Activated CD4-positive, CD25-positive, alpha-beta regulatory T cell treated with anti-CD3 and anti-CD28 coated beads, Interleukin-2, amount 50 U/mL, for 16 hours (primary cell): ENCODE results near the gene KLHL17.
"Not testable (repeated sequence)": the region's sequence is repeated elsewhere in the genome, so short reads cannot be mapped to it uniquely, and the experiment has no call there.

Experiments
- DNase-seq: peaks from one replicate; pipeline ENCODE4 v3.0.0-alpha.2; 2020; ENCODE audit warnings: low read depth, low spot score

Gene KLHL17

DNA sequence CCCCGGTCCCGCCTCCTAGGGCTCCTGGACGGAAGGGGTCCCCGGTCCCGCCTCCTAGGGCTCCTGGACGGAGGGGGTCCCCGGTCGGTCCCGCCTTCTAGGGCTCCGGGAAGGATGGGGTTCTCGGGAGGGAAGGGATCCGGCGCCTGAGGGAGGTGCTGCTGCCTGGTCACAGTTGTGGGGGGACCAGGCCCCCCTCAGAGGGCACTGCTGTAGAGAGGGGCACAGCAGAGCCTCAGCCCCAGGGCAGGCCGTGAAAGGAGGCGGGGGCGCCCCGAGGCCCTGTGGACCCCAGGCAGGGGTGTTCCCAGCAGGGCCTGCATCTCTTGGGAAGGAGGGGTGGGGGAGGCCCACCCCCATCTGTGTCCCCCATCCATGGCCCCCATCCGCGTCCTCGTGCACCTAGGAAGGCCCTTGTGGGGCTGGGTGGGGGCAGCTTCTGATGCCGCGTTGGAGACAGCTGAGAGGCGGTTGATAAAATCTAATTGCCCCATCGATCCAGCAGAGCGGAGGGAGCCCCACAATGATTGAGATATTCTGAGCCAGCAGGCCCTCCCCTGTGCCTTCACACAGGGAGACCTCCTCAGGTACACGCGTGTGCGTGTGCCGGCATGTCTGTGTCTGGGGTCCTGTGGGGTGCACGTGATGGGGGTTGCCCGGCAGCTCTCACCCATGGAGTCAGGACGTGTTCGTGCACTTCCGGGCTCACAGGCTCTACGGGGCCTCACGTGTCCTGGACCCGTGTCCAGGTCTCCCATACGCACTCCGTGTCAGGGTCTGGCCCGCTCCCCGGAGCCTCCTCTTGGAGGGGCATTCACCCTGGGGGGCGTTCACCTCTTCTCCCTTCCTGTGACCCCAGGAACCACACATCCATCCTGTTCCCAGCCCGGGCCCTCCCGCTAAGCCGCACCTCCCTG, 23.8 kb upstream of the KLHL17 start:
- no peak for DNase-seq

GRCh38 chr1:937521-937920, 22.9 kb upstream of the KLHL17 start:
- no peak for DNase-seq

DNA sequence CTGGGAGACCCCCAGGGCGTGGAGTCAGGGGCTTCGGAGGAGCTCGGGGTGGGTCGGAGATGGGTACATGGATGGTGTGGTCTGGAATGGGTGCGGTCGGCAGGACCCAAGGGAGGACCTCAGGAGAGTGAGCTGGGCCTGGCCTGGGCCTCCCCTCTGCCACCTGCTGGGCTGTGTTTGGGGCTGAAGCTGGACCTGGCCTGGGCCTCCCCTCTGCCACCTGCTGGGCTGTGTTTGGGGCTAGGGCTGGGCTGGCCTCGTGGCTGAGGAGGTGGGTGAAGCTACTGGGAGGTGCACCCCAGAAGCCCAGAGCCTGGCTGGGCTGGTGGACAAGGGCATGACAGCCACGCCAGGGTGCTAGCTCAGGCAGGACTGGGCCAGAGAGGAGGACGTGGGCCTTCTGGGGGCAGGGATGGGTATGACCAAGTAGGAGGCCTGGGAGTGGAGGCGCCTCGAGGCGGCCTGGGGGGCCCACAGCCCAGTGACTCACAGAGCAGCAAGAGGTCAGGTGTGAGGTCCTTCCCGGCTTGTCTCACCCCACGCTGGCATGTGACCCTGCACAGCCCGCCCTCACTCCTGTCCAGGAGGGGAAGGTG, 22.2 kb upstream of the KLHL17 start:
- DNase-seq = no peak

DNA sequence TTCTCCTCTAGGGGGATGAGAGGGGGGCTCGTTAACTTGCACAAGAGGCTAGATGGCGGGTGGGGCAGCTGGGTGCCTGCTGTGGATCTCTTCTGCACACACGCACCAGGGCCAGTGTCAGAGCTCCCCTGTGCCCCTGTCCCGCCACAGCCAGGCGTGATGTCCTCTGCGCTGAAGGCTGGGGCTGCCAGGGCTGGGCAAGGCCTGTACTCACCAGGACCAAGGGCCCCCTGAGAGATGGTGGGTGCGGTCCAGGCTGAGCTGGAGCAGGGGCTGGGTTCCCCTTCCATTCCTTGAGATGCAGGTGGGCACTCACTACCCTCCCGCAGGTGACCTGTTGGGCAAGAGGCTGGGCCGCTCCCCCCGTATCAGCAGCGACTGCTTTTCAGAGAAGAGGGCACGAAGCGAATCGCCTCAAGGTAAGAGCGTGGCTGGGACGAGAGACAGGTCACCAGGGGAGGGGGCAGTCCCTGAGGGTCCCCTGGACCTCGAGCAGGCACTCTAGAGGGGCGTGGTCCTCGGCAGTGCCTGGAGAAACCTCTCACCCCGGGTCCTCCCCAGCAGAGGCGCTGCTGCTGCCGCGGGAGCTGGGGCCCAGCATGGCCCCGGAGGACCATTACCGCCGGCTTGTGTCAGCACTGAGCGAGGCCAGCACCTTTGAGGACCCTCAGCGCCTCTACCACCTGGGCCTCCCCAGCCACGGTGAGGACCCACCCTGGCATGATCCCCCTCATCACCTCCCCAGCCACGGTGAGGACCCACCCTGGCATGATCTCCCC, 21.5 kb upstream of the KLHL17 start:
- DNase-seq = no peak

DNA sequence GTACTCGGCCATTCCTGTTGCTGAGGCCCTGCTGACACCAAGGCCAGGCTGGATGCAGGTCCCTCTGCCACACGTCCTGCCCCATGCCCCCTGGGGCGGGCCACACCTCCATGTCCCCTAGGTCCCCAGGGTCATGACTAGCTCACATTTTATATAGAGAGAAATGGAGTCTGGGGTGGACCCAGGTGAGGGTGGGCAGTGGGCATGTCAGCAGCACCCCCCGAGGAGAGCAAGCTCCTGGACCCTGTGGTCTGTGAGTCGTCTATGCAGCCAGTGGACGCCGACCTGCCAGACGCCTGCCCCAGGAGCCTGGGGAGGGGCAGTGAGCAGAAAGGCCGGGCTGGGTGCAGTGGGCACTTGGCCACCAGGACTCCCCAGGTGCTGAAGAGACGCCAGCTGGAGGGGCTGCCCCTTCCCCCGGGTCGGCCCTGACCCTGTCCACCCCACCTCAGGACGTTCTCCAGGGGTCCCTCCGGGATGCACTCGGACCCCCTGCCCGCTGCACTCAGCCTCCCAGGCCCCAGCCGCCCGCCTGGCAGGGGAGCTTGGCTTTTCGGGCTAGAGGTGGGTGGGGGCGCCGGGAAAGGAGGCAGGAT, 20.8 kb upstream of the KLHL17 start:
- no peak for DNase-seq

DNA sequence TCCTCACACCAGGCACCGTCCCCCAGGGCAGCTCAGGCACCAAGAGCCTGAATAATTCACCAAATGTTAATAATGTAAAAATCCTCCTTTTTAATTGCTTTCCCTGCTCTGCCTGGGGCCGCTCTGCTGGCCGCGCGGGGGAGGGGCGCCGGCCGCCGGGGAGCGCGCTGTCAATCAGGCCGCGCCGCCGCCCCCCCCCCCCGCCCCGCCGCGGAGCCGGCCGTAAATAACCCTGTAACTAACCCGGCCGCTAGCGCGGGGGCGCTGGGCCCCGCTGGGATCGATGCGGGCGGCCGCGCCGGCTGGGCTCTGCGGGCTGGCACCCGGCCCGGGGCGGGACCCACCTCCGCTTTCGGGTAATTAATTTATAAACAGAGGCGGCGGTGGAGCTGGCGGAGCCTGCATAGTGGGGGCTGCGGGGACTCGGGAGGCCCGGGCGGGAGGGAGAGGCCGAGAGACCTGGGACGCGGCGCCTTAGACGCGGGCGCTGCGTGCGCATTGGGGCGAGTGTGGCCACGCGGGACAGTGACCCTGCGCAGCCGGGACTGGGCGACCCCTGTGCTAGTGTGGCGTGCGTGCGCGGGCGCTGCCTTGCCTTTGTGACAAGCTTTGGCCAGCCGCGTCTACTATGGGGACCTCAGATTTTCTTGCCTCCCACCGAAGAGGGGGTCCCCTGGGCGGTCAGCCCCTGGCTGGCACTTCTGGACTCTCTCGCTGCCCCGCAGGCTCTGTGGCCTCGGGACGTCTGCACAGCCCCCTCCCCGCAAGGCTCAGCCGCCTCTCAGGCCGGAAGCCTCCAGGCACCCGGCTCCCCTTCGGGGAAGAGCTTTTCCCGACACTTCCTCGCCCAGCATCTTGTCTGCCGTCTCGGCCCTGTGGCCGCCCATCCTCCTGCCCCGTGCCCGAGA, 20.0 kb upstream of the KLHL17 start:
- DNase-seq = no peak

GRCh38 chr1:941015-941587, 19.3 kb upstream of the KLHL17 start:
- no peak for DNase-seq

DNA sequence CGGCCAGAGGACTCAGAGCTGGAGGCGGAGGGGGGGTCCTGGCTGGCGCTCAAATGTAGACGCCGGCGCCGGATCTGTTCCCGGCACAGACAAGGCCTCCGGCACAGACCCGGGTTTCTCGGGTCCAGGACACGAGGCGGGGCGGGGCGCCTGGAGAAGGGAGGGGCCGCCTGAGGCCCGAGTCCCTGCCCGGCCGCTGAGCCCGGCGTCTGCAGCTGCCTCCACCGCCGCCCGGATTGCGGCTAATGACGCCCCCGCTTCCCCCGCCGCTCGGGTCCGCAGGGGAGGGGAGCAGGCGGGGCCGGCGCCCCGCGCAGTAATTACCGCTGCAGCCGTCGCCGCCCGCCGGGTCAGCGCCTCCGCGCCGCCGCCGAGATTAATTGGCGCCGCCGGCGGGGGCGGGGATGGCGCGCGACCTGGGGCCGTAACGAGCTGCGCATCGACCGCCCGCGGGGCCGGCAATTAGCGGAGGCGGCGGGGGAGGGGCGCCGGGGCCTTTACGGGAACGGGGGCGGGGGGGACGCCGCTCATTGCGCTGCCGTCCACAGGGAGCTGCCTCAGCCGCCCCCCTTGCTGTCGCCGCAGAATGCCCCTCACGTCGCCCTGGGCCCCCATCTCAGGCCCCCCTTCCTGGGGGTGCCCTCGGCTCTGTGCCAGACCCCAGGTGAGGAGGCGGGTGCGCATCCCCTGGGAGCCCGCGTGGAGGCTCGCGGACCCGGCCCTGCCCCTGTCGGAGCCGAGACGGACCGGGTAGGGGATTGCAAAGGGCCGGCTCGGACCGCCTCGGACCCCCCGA, 18.6 kb upstream of the KLHL17 start:
- no peak for DNase-seq

DNA sequence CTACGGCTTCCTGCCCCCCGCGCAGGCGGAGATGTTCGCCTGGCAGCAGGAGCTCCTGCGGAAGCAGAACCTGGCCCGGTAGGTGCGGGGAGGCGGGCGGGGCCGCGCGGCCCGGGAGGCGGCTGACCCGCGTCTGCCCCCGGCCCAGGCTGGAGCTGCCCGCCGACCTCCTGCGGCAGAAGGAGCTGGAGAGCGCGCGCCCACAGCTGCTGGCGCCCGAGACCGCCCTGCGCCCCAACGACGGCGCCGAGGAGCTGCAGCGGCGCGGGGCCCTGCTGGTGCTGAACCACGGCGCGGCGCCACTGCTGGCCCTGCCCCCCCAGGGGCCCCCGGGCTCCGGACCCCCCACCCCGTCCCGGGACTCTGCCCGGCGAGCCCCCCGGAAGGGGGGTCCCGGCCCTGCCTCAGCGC, 18.0 kb upstream of the KLHL17 start:
- DNase-seq = no peak

DNA sequence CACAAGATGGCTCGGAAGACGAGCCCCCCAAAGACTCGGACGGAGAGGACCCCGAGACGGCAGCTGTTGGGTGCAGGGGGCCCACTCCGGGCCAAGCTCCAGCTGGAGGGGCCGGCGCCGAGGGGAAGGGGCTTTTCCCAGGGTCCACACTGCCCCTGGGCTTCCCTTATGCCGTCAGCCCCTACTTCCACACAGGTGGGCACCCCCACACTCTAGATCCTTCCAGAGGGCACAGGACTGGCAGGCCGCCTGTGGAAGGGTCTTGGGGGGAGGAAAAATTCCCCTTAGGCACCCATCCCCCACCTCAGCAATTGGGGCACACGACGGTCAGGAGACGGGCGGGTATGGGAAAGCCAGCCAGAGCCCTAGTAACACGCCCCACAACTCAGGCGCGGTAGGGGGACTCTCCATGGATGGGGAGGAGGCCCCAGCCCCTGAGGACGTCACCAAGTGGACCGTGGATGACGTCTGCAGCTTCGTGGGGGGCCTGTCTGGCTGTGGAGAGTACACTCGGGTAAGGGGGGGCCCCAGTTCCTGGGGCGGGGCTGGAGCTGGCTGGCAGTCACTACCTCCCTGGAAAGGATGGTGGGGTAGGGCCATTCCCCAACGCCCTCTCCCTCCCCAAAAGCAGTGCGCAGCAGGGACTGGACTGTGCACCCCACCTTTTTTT, 17.4 kb upstream of the KLHL17 start:
- DNase-seq = no peak

GRCh38 chr1:943545-944340, 16.6 kb upstream of the KLHL17 start:
- no peak for DNase-seq

DNA sequence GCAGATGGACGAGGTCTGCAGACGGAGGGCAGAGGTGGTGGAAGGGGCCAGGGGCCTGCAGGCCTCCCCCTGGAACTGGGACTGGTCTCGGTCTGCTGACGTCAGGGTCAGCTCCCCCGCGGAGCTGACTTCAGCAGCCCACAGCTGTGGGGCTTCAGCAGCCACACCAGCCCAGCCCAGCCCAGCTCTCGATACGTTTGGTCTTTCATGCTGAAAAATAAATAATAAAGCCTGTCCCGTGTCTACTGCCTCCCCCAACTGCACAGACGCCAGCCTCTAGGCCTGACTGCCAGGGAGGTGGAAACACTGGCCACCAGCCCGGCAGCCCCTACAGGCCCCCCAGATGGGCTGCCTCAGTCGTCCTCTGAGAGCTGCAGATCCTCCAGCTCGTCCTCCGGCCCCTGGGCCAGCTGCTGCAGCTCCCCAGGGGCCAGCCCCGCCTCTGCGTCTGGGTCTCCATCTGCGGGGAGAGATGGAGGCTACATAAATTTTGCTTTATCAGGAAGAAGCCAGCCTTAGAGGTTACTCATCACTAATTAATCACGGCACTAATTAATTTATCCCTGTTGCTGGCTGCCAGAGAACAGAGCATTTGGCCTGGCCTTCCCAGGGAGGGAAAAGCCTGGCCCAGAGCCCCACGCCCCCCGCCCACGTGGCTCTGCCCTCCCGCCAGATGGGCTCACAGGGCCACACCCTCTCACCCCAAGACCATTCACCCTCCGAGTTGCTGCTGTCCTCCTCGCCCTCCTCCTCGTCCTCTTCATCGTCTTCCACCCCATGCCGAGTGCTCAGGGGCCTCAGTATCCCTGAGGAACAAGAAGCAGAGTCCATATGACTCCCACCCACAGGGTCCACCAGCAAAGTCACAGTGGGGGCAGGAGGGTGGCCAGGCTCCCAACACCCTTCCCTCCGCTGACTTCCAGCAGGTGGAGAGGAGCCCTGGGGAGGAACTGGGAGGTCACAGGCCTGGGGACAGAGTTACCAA, 15.8 kb upstream of the KLHL17 start:
- no peak for DNase-seq

DNA sequence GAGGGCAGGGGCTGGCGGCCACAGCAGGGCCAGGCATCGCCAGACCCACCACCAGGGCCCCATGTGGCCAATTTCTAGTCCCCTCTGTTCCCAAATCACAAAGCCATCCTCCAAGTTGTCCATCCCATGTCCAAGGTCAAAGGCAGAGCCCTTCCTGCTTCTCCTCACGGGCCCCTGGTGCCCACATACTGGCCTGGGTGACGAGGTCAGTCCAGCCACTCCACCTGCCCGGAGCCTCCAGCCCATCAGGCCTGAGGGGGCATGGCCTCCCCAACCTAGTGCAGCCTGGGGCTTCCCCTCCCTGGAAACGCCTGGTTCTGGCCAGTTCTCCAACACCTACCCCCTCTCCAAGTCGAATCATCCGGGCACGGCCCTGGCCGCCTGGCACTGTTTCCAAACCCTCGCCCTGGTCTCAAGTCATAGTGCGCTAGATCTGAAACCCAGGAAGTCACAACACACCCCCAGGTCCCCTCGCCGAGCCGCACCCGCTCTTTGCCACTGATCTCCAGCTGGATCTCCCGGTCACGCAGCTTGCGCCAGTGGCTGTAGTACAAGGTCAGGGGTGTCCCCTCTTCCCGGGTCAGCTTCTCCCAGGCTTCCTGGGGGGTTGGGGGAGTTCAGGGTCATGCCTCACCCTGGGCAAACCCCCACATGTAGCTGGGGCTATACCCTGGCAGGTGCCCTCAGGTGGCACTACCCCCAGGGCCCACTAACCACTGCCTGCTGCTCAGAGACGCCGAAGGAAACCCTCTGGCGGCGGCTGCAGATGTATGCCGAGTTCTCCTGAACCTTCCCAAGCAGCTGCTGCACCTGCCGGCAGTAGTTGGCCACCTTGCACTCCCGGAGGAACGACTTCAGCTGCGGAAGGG, 14.5 kb upstream of the KLHL17 start:
- DNase-seq = no peak

- DNase-seq = not testable (repeated sequence)
These were observed 13.6 kb upstream of the KLHL17 start for GRCh38 chr1:946811-947210.

GRCh38 chr1:947958-948357, 12.4 kb upstream of the KLHL17 start:
- DNase-seq = no peak

DNA sequence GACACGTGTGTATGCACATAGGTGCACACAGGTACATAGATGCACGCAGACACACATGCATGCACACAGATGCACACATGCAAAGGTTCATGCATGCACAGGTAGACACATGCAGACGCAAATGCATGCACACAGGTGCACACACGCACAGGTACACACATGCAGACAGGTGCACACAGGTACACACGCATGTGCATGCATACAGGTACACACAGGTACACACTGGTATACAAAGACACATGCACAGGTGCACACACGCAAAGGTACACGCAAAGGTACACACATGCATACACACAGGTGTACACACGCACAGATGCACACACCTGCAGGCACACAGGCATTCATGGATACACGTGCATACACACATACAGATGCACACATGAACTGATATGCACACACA, 10.1 kb upstream of the KLHL17 start:
- no peak for DNase-seq
